Gastrocnemius medialis (tissue), 4 donors: Measurements from ENCODE around the gene KRT20.

Experiments used
- POLR2A ChIP-seq, 2 donors: fragments of 450-650 bp; IDR thresholded peaks; one replicate each; pipeline ENCODE4 v1.6.1; 2017; ENCODE audit warnings: antibody characterized with exemption in 2 of 2, mild to moderate bottlenecking in 2 of 2, moderate library complexity in 2 of 2
- TF ChIP-seq, protein P1 (sequence below), 5 experiments: fragments of 450-650 bp in 3 of 5; fragments of 200-600 bp in 2 of 5; sonication (generic) in 2 of 5; IDR thresholded peaks in 4 of 5; conservative IDR thresholded peaks in 1 of 5; 1 replicate in 4 of 5; 2 replicates in 1 of 5; pipeline ENCODE4 v1.5.1; 2016 to 2019; ENCODE audit warnings: antibody characterized with exemption in 5 of 5, mild to moderate bottlenecking in 3 of 5, moderate library complexity in 3 of 5

- TF ChIP-seq POLR2A (IDR thresholded peaks at IDR 0.05) = no peak
- TF ChIP-seq, protein P1, sequence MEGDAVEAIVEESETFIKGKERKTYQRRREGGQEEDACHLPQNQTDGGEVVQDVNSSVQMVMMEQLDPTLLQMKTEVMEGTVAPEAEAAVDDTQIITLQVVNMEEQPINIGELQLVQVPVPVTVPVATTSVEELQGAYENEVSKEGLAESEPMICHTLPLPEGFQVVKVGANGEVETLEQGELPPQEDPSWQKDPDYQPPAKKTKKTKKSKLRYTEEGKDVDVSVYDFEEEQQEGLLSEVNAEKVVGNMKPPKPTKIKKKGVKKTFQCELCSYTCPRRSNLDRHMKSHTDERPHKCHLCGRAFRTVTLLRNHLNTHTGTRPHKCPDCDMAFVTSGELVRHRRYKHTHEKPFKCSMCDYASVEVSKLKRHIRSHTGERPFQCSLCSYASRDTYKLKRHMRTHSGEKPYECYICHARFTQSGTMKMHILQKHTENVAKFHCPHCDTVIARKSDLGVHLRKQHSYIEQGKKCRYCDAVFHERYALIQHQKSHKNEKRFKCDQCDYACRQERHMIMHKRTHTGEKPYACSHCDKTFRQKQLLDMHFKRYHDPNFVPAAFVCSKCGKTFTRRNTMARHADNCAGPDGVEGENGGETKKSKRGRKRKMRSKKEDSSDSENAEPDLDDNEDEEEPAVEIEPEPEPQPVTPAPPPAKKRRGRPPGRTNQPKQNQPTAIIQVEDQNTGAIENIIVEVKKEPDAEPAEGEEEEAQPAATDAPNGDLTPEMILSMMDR (IDR thresholded peaks at IDR 0.05 in 4 of 5, conservative IDR thresholded peaks at IDR 0.05 in 1 of 5) = no peak
Observed at GRCh38 chr17:40862985-40863733, 21.9 kb downstream of the KRT20 start.
